Left lobe of liver (tissue), 2 donors: ENCODE data around the gene STARD10. TPM values are rescaled to one million over a fixed set of nuclear protein-coding genes. Genes with fewer than 3 reads are reported as not detected.

Source experiments
- ATAC-seq: fragments of 200-7000 bp; cut with Tn5 transposase; one replicate; pipeline ENCODE4 v1.9.1; 2020; ENCODE audit warnings: mild to moderate bottlenecking, moderate library complexity
- DNase-seq: peaks from one replicate; pipeline ENCODE4 v3.0.0-alpha.2; 2020; ENCODE audit warnings: low spot score
- total RNA-seq: library from RNA; stranded (reverse); gene quantifications from one replicate; pipeline ENCODE4 v1.2.1, GENCODE V29; 2021
- donor health status: DM: no; HTN: no; CAD: no; lungs with moderate emphysema.
- donor health status: DM: no; HTN: yes; CAD: no.

Gene STARD10
- total RNA-seq, 1 donor from 2014 or later, result 493 TPM

DNA sequence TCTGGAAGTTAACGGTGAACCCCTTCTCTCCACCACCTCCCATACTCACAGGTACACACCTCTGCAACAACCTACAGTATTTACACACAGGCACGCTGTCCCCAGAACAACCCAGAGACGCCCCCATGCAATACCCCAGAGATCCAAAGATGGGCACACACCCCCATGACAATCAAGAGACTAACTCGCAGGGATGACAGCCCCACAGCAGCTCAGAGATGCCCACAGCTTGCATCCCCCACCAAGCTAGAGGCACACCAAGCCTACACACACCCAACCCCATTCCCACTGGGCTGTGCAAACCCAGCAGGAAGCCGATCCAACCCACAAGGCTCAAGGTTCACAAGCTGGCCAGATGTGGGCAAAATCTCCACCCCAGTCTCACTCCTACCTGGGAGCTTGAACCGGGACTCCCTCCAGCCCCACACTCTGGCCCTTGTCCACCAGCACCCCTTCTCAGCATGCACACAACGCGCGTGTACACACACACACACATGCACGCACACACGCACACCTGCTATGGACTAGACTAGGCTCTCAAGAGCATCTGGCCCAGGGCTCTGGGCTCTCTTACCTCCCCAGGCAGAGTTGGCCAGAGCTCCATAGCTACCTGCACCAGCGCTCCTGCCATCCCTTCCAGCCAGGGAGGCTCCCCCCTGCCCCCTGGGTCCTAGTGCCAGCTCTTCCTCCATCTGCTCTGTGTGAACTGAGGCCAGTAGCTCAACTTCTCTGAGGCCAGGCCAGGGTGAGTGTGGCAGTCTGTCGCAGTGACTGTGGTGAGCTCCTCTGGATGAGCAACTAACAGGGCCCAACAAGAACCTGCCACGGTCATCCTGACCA is 11.5 kb downstream of the STARD10 start:
- DNase-seq (peak; percentile 88), ATAC-seq (peak; percentile 45)

DNA sequence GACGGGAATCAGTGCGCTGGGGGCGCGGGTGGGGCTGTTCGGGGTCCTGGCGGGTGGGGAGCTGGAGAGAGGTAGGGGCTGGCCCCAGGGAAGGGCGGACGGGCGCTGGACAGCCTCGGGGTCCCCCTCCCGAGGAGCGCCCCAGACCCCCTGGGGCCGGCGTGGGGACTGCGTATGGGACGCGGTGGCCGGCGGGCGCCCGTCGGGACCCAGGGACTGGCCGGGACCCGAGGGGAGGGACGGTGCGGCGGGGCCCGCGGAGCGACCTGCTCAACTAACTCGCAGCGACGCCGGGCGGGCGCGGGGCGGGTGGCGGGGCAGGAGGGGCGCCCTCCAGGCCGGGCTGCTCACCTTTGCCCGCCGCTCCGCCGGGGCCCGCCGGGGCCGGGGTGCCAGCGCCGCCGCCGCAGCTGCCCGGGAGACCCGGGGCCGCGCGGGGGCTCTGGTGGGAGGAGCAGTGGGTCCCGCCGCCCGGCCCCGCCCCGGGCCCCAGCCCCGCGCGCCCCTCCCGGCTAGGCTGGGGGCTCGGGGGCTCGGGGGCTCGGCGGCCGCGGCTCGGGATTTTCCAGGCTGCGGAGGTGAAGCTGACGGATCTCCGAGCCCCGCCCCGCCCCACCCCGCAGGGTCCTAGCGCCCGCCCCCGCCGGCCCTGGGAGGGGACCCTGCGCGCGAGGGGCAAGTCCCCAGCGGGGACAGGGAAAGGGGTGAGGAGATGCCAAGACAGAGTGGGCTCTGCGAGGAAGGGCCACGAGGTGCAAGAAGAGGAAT is 12.3 kb downstream of the STARD10 start:
- ATAC-seq (peak; percentile 13), DNase-seq (peak; percentile 70)

DNA sequence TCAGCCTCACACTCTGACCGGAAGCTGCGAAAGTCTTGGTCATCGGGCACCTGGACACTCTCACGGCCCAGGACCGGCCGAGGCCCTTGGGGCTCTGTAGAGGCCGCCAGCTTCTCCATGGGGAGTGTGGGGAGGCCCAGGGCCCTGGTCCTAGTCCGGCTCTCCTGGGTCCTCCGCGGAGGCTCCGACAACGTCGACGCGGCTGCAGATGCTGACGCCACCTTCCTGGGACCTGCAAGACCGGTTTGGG is 12.9 kb downstream of the STARD10 start:
- peak; percentile 51 for DNase-seq
- ATAC-seq, result no peak

DNA sequence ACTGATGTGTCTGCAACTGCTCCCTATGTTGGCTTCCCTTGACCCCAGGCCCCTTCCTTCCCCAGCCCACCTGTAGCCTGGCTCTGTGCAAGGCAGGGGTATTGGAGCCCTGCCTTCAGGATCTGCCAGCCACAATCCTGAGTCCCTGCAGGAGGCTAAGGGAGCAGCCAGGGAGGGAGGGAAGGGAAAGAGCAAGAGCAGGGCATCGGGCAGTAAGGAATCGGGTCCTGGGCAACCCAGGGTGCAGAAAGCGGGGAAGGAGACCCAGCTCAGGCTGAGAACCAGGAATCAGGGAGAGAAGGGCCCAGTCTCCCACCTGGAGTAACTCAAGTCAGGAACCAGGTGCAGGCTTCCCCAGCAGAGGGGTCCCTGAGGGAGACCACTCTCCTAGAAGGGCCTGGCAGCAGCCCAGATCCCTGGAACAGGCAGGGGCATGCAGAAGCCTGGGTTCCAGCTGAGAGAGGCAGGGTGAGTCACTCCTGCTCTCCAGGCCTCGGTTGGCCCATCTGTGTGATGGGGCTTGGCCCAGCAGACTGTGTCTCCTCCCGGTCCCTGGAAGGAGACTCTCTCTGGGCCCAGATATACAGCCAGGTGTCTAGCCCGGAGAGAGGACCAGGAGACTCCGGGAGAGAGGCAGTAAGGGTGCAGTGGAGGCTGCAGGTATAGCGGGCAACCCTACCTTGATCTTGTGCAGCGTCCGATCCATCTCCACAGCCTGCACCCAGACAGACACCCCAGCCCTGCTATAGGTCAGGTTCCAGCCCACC is 13.4 kb downstream of the STARD10 start:
- DNase-seq (peak; percentile 52), ATAC-seq (no peak)

DNA sequence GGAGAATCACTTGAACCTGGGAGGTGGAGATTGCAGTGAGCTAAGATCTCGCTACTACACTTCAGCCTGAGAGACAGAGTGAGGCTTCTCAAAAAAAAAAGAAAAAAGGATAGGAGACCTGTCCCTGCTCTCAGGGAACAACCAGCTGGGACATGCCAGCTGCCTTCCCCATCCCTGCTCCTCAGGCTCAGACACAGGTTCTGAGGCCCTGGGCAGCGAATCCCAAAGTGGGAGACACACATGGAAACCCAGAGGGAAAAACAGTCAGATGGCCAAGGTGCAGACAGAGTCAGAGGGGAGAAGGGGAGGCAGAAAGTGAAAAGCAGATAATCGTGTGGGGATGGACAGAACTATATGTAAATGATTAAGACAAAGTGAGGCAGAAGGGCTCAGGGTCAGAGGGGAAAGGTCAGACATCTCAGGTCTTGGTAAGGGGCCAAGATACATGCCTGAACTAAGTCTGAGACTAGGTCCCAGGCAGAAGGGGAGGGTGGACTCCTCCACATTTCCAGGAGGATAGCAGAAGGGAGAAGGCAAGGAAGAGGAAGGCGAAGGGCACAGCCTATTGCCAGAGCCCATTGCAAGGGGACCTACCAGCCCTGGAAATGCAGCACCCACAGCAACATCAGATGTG is 14.2 kb downstream of the STARD10 start:
- DNase-seq (peak; percentile 69), ATAC-seq (peak; percentile 6)

DNA sequence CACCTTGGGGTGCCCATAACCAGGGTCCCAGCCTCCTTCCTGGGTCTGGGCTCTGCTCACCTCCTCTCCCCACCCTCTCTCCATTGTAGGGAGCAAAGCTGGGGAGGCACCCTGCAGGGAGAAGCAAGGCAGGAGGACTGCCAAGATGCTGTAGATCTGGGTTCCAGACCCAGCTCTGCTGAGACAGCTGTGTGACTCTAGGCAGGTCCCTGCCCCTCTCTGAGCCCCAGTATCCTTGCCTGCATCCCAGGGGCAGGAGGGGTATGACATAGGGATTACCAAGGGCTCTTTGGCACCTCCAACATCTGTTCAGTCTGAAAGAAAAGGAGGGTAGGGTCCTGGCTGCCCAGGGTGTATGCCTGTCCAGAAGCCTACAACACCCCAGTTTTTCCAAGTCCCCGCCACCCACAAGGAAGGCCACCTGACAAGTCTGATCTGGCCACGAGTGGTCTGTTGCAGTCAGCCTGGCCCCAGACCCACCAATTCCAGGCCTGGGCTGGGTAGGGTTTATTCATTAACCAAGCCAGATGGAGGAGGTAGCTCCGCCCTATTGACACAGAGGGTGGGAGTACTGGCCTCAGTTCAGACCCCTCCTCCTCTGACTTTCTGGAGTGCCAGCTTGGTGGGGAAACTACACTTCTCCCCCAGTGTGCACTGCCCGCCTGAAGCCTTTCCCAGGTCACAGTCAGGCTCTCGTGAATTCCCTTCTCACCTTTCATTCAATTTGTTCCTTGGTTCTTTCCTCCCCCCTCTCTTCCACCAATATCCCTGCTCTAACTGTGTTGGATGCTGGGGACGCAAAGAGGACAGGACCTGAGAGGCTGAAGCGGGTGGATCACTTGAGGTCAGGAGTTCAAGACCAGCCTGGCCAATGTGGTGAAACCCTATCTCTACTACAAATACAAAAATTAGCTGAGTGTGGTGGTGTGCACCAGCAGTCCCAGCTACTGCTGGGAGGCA is 15.0 kb downstream of the STARD10 start:
- DNase-seq (peak; percentile 93), ATAC-seq (peak; percentile 50)

DNA sequence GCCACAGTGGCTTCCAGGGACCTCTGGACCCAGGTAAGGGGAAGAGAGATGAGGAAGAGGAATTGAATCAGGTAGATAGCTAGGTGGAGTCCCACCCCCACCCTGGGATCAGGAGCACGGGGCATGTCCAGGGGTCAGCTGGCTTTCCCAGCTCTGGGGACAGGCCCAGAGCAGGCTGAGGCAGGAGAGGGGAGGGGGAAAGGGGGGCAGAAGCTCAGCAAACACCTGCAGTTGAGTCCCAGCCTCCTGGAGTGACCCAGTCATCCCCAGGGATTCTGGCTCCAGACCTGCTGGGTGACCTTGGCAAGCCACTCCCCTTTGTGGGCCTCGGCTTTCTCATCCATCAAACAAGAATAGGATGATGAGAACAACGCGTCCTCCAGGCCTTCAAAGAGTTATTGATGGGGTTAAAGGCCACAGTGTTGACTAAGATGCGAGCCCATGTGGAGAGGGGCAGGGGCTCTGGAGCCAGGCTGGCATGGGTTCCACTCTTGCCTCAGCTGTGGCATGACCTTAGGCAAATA is 16.0 kb downstream of the STARD10 start:
- peak; percentile 98 for DNase-seq
- ATAC-seq, result peak; percentile 56

DNA sequence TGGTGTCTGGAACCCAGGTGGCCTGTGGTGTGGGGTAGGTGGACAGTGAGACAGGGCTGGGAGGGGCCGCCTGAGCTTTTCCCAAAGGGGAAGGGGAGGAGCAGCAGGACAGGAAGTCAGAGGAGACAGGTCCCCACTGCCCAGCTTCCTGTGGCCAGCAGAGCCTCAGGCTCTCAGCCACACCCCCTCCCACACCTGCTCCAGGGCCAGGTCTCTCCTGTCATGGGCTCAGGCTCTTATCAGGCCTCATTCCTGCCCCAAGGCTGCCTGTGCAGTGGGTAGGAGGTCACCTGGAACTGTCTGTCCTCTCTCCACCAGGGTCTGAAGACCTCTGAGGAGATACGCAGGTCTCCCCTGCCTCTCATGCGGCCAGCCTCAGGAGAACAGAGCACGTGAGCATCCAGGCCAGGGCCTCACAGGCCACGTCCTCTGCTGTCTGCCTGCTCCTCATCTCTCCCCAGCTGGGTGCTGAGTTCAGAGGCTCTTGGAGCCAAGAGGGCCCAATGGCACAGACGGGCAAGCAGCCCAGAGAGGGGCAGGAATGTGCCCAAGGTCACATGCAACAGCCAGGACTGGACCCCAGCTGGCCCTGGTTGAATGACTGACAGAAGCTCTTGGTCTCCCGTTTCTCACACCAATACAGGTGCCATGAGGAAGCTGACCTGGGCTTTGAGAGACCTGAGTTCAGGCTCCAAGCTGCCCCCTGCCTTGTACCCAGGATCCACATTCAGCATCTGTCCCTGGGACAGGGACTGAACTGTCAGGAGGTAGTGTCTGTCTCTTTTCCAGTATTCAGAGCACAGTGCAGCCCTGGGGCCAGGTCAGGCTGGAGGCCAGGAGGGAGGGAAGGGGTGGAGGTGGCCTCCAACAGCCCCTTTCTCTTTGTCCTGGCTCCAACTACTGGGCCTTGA is 16.7 kb downstream of the STARD10 start:
- DNase-seq (peak; percentile 93), ATAC-seq (peak; percentile 35)

DNA sequence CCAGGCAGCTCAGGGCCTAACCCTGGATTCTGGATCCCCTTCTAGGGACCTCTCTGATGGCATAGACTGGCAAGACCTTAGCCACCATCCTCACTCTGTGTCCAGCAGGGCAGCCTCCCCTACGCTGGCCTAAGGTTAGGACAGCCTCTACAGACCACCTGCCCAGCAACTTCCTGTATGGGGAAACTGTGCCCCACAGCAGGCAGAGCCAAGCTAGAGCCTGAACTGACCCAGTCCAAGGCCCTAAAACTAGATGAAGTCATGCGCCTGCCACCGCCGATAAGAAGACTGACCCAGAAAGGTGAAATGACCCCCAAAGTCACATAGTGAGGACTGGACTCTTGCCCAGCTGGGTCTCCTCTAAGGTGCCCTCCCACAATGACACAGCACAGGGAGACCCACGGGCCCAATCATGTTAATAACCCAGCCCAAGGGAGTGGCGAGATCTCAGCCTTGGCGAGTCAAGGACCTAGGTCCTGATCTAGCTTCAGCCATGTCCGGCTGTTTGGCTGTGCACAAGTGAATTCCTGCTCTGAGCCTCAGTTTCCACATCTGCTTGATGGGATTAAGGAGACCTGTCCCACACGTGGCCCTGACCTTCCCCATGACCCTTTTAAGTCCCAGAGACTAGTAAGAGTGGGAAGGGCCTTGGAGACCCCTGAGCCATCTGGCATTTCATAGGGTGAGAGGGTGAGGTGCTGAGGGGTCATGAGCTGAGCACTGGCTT is 17.6 kb downstream of the STARD10 start:
- no peak for DNase-seq
- ATAC-seq, result no peak

DNA sequence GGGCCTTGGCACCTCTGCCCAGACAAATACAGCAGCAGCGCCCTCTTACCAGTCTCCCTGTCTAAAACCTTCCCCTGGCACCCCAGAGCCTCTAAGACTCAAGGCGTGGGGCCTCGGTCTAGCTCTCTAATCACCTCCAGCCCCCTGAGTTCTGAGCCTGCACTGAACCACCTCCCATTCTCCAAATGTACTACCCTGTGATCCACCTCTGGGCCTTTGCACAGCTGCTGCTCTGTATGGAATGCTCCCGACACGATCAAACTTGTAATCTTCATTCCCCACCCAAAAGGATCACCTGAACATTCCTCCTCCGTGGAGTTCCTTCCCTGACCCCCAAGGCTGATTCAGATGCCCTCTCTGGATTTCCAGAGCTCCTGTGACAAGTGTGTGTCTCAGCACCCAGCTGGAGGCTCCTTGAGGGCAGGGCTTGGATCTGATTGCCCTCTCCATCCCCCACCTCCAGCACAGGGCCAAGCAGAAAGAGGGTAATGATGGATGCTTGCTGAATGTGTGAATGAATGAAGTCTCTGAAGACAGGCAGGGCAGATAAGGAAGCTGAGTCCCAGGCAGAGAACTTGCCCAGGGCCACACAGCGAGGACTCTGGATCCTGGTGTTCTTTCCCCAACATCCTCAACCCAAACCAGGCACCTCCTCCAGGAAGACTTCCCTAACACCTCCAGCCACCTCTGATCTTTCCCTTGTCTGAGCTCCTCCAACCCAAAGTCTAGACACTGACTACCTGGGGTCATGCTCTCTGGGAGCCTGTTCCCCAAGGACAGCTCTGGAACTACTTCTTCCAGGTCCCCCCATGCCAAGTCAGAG is 18.3 kb downstream of the STARD10 start:
- no peak for ATAC-seq
- no peak for DNase-seq

DNA sequence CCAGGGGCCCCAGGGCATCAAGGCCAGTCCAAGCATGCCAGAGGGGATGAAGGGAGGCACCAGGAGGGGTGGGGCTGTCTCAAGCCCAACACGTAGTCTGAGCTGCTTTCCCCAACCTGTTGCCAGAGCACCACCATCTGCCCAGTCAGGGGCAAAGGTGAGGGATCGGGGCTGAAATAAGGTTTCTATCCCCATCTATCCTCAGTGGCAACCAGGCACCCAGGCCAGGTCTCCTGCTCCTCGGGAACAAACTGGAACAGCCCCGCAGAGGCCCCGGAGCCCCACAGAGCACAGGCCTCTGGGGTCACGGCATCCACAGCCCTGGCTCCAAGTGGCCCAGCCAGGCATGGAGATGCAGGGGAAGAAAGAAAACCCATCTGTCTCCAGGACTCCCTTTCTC is 19.3 kb downstream of the STARD10 start:
- DNase-seq (no peak), ATAC-seq (no peak)

DNA sequence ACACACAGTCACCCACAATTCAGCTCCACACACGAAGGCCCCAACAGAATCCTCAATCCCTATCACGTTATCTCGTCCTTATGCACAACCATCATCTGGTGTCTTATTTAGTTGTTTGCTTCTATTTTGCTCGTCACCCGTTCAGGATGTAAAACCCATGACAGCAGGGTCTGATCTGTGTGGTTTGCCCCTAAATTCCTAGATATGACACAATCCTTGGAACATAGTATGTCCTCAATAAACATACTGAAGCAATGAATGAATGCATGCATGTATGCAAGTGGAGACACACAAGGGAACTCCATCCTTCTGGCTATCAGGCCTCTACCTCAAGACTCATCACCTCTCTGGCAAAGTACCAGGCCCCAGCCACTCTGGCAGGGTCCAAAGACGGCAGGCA is 20.2 kb downstream of the STARD10 start:
- DNase-seq (no peak), ATAC-seq (no peak)

DNA sequence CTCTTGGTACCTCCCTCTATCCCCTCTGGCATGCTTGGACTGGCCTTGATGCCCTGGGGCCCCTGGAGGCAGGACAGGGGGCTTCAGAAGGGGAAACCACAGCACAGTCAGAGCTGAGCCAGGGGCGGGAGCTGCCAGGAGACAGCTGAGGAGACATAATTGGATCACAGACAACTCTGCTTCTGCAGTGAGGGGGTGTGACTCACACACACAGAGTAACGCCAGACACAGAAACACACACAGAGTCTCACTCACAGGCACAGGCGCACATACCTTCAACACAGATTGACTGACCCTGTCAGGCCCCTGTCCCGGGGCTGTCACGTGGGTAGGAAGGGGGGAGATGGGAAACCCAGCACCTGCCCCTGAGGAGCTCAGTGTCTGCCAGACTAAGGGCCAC is 20.6 kb downstream of the STARD10 start:
- ATAC-seq (no peak), DNase-seq (no peak)

DNA sequence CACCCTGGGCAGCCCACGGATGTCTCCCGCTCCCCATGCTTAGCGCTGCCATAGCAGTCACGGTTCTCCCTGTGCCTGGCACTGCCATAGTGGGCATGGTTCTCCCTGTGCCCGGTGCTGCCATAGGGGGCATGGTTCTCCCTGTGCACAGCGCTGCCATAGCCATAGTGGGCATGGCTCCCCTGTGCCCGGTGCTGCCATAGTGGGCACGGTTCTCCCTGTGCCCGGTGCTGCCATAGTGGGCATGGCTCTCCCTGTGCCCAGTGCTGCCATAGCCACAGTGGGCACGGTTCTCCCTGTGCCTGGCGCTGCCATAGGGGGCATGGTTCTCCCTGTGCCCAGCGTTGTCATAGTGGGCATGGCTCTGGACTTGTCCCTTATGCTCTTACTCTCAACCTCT is 21.8 kb downstream of the STARD10 start:
- DNase-seq, result no peak
- ATAC-seq, result no peak

DNA sequence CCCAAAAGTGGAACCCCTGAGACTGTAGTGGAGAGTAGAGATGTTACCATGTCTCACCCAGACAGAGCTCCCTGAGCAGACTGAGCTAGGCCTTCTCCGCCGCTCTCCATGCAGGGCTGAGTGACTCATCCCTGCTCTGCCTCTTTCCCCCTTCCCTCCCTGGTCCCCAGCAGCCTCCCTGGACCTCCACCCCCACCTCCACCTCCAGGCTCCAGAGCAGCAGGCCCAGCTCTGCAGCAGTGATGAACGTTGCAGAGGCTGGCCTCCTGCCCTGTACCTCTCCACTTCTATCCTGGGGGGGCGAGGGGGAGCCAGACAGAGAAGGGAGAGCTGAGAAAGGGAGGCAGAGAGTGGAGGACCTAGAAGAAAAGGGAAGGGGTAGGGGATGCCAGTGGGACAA is 22.3 kb downstream of the STARD10 start:
- no peak for ATAC-seq
- no peak for DNase-seq

DNA sequence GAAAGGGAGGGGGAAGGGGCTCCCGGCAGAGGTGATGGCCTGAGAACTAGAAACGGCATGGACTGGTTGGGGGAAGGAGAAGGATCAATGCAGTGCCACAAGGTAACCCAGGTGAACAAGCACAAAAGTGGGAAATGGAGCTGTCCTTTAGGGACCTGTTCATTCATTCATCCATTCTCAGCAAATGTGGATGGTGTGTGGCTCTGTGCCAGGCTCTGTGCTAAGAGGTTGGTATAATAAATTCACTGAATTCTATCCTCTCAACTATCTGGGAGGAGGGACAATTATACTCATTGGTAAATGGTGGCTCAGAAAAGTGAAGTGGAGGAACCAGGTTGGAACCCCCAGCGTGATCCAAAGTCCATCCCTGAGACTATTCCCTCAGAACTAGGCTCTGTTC is 23.0 kb downstream of the STARD10 start:
- DNase-seq (no peak), ATAC-seq (no peak)

DNA sequence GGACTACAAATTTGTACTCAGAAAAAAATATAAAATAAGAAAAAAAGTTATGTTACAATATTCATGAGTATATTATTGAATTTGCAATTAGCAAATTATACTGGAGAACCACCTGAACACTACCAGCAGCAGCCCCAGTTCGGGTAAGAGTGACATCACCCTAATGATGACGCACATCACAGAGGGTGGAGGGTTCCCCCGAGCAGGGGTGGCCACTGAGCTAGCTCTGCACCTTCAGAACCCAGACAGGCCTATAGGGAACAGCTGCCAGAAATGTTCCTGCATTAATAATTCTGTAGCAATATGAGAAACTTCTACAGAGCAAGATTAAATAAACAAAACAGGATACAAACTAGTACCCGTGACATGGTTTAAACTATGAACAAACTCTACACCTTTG is 24.2 kb downstream of the STARD10 start:
- ATAC-seq (no peak), DNase-seq (no peak)
